ENCODE results near the gene MAP7. TPM values are rescaled to one million over a fixed set of nuclear protein-coding genes. Genes with fewer than 3 reads are reported as not detected.
"Not testable (repeated sequence)": the region's sequence is repeated elsewhere in the genome, so short reads cannot be mapped to it uniquely, and the experiment has no call there.

The MAP7 gene
- total RNA-seq, 2 donors from 2014 or later: 5.1 to 6.9 TPM

DNA sequence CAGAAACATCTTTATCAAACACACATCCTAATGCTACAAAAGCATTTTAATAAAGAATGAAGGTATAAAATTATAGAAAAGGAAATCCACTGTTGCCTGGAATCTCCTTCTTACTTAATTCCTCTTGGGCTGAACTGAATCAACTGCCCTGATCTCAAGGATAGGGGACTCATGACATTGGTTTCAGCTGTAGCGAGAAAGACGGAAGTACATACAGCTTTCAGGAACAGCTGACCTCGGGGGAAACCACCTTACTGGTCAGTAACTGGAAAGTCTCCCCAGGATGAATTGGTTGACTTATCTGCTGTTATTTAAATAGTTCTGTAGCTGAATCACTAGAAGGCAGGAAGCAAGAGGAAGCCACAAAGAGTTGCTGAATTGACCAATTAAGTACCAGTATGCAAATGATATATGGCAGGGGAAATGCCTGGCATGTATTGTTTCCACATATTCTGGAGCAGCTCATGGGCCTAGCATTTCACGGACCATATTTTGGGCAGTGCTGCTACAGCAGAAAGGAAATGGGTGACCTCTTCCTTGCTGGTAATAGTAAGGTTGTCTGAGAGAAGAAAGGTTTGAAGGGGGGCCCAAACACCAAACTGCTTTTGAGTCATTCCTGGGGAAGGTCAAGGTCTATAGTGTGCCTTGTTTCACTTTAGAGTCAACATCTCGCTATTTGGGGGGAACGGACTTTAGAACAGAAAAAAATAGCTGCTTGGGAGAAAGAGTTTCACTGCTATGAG is 43.7 kb upstream of the MAP7 start:
- DNase-seq (ENCODE audit: low spot score) (no peak), ATAC-seq (ENCODE audit: insufficient number of reproducible peaks, low FRiP score, low read depth) (peak; percentile 81)
- peaks cover 53% of the 10 kb centered on the region for H3K36me3 ChIP-seq
- peaks cover 8 to 20% of the 10 kb centered on the region in 2 donors for H3K4me1 ChIP-seq (ENCODE audit: control insufficient read depth in 1 of 2, low read depth in 2 of 2)
- TF ChIP-seq, protein P1, sequence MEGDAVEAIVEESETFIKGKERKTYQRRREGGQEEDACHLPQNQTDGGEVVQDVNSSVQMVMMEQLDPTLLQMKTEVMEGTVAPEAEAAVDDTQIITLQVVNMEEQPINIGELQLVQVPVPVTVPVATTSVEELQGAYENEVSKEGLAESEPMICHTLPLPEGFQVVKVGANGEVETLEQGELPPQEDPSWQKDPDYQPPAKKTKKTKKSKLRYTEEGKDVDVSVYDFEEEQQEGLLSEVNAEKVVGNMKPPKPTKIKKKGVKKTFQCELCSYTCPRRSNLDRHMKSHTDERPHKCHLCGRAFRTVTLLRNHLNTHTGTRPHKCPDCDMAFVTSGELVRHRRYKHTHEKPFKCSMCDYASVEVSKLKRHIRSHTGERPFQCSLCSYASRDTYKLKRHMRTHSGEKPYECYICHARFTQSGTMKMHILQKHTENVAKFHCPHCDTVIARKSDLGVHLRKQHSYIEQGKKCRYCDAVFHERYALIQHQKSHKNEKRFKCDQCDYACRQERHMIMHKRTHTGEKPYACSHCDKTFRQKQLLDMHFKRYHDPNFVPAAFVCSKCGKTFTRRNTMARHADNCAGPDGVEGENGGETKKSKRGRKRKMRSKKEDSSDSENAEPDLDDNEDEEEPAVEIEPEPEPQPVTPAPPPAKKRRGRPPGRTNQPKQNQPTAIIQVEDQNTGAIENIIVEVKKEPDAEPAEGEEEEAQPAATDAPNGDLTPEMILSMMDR (IDR thresholded peaks at IDR 0.05): no peak
- H3K27ac ChIP-seq: peak overlapping the region; percentile 56 to 71
- no peaks in the 10 kb centered on the region for H3K9me3 ChIP-seq
- no peaks in the 10 kb centered on the region for H3K27me3 ChIP-seq (replicated peaks; ENCODE audit: insufficient read depth)
- H3K4me3 ChIP-seq: no peak overlapping the region

DNA sequence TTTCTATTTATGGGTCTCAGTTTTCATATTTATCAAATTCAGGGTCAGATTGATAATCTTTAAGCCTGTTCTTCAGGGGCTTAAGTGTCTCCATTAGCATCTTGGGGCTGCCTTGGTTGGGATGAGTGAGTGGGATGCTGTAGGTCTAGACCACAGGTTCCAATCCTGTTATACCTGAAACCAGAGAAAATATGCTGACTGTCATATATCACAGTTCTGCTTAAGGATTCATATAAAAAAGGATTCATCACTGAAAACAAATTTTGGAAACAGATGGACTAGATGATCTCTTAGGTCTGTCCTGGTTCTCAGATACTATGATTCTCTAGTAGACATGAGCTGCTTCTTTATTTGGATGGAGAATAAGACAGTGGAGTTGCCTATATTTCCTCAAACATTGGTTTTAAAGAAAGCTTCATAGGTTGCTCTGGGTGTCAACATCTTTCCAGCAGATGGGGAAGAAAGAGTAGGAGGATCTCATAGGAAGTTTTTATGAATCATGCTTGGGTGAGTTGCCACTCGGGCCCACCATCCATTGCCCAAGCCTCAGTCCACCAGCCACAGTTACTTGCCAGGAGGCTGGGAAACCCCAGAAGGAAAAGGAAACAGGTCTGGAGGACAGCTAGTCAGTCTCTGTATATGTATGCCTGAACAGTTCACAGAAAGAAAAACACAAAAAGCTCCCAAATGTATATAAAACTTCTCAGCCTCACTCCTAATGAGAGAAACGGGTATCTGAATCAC is 42.9 kb upstream of the MAP7 start:
- peak overlapping the region; percentile 56 to 71 for H3K27ac ChIP-seq
- DNase-seq (ENCODE audit: low spot score): no peak
- no peak for ATAC-seq (ENCODE audit: insufficient number of reproducible peaks, low FRiP score, low read depth)
- peaks cover 8 to 16% of the 10 kb centered on the region in 2 donors for H3K4me1 ChIP-seq (ENCODE audit: control insufficient read depth in 1 of 2, low read depth in 2 of 2)
- TF ChIP-seq, protein P1 (IDR thresholded peaks at IDR 0.05): no peak
- H3K9me3 ChIP-seq: no peaks in the 10 kb centered on the region
- H3K4me3 ChIP-seq: no peak overlapping the region
- peaks cover 57% of the 10 kb centered on the region for H3K36me3 ChIP-seq
- H3K27me3 ChIP-seq (replicated peaks; ENCODE audit: insufficient read depth): no peaks in the 10 kb centered on the region

DNA sequence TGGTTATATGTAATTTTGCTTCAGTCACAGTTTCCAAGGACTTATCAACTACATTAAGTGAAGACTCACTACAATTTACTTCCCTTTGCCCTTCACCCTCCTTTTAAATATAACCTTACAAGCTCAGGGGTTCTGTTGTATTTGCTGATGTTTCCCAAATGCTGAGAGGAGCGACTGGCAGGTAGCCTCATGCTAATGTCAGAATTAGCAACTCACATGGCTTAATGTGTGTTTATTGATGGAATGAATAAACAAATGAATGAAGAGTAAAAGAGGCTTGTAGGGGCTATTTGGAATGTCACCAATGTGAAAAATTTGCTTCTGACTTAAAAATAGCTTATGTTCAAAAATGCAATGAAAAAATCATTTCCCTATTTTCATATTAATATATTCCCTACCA is 41.4 kb upstream of the MAP7 start:
- Histone ChIP-seq H3K27ac (no peak overlapping the region), H3K4me3 (no peak overlapping the region), H3K27me3 (replicated peaks; ENCODE audit: insufficient read depth) (no peaks in the 10 kb centered on the region), H3K36me3 (peaks cover 55% of the 10 kb centered on the region), H3K4me1 (ENCODE audit: control insufficient read depth in 1 of 2, low read depth in 2 of 2) (peaks cover 16 to 30% of the 10 kb centered on the region in 2 donors), H3K9me3 (no peaks in the 10 kb centered on the region)
- TF ChIP-seq, protein P1 (IDR thresholded peaks at IDR 0.05): no peak
- DNase-seq (ENCODE audit: low spot score) (no peak), ATAC-seq (ENCODE audit: insufficient number of reproducible peaks, low FRiP score, low read depth) (no peak)

DNA sequence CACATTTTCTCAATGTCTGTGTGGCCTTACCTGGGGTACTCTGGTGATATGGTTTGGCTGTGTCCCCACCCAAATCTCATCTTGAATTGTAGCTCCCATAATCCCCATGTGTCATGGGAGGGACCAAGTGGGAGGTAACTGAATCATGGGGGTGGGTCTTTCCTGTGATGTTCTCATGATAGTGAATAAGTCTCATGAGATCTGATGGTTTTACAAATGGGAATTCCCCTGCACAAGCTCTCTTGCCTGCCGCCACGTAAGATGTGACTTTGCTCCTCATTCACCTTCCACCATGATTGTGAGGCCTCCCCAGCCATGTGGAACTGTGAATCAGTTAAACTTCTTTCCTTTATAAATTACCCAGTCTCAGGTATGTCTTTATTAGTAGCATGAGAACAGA is 40.6 kb upstream of the MAP7 start:
- Histone ChIP-seq H3K4me1 (ENCODE audit: control insufficient read depth in 1 of 2, low read depth in 2 of 2) (peaks cover 20 to 36% of the 10 kb centered on the region in 2 donors), H3K36me3 (peaks cover 48% of the 10 kb centered on the region)
- H3K9me3 ChIP-seq; H3K27ac ChIP-seq; H3K4me3 ChIP-seq; DNase-seq (ENCODE audit: low spot score); H3K27me3 ChIP-seq (replicated peaks; ENCODE audit: insufficient read depth); ATAC-seq (ENCODE audit: insufficient number of reproducible peaks, low FRiP score, low read depth): not testable (repeated sequence)

DNA sequence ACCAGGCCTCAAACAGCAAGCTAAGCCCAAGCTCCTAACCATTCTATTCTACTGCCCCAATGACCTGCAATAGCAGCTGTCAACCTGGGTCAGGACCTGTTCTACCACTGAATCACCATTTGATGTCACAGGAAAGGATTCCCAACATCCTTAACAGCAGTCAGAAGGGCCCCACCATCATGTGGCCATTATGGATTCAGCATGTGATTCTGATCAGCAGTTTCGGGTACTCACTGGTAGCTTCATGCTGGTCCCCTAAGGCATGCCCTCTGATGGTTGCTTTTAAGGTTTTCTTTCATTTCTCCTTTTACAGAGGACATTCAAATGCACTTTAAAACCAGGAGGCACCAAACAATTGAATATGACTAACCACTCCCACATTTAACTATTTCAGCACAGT is 37.3 kb upstream of the MAP7 start:
- Histone ChIP-seq H3K9me3 (no peaks in the 10 kb centered on the region), H3K4me3 (no peak overlapping the region), H3K27me3 (replicated peaks; ENCODE audit: insufficient read depth) (no peaks in the 10 kb centered on the region), H3K27ac (peak overlapping the region; percentile 86 to 95), H3K4me1 (ENCODE audit: control insufficient read depth in 1 of 2, low read depth in 2 of 2) (peaks cover 19 to 52% of the 10 kb centered on the region in 2 donors), H3K36me3 (peaks cover 43% of the 10 kb centered on the region)
- DNase-seq (ENCODE audit: low spot score): no peak
- ATAC-seq (ENCODE audit: insufficient number of reproducible peaks, low FRiP score, low read depth): no peak
- TF ChIP-seq, protein P1 (IDR thresholded peaks at IDR 0.05): no peak

Measured in thoracic aorta (tissue), 2 donors.